ENCODE results near the gene CUX1.

DNA sequence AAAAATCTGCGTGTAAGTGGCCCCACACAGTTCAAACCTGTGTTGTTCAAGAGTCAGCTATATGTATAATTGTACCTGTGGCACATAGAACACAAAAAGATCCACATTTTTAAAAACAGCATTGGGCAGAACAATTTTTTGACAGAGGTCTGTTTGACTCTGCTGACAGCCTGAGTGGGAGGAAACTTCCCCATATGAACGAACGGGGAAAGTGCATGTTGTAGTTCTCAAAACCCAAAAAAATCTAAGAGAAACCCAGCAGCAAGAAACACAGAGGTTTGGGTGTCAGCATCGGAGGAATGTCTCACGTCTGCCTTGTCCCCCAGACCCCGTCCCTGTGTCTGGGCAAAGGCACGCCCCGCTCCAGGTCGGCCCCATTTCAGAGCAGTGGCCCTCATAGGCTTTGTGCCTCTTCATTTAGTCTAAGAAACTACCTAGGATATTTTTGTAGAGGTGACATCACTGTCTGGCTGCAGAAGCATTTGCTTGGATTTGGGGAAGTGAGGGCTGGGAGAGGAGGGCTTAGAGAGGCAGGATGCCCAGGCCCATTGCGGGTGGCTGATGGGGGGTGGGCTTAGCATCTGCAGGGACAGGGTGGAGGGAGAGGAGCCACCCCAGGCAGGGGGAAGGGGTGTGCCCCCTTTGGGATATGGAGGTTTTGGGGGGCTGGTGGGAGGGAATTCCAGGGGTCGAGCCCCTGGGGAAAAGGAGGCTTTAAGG is 11.0 kb downstream of the CUX1 start:
- TF ChIP-seq SP1 (CRISPR knock-in tag; conservative IDR thresholded peaks at IDR 0.05) (no peak), ZNF396 (CRISPR knock-in tag; IDR thresholded peaks at IDR 0.05; ENCODE audit: borderline replicate concordance) (no peak), CTCF (IDR thresholded peaks at IDR 0.05) (no peak), SMAD3 (CRISPR knock-in tag; IDR thresholded peaks at IDR 0.05; ENCODE audit: borderline replicate concordance) (no peak), ATF6 (CRISPR knock-in tag; IDR thresholded peaks at IDR 0.05) (no peak), FOXJ3 (CRISPR knock-in tag; IDR thresholded peaks at IDR 0.05; ENCODE audit: borderline replicate concordance) (no peak), ZNF138 (CRISPR knock-in tag; conservative IDR thresholded peaks at IDR 0.05) (no peak), USF1 (CRISPR knock-in tag; IDR thresholded peaks at IDR 0.05) (no peak), SOX15 (CRISPR knock-in tag; IDR thresholded peaks at IDR 0.05) (no peak), ZBTB21 (CRISPR knock-in tag; IDR thresholded peaks at IDR 0.05; ENCODE audit: borderline replicate concordance) (no peak), ZNF317 (CRISPR knock-in tag; IDR thresholded peaks at IDR 0.05; ENCODE audit: borderline replicate concordance, low read depth) (no peak), GABPB1 (CRISPR knock-in tag; IDR thresholded peaks at IDR 0.05) (no peak)
- TF ChIP-seq, protein P1, sequence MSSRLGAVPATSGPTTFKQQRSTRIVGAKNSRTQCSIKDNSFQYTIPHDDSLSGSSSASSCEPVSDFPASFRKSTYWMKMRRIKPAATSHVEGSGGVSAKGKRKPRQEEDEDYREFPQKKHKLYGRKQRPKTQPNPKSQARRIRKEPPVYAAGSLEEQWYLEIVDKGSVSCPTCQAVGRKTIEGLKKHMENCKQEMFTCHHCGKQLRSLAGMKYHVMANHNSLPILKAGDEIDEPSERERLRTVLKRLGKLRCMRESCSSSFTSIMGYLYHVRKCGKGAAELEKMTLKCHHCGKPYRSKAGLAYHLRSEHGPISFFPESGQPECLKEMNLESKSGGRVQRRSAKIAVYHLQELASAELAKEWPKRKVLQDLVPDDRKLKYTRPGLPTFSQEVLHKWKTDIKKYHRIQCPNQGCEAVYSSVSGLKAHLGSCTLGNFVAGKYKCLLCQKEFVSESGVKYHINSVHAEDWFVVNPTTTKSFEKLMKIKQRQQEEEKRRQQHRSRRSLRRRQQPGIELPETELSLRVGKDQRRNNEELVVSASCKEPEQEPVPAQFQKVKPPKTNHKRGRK (CRISPR knock-in tag; IDR thresholded peaks at IDR 0.05; ENCODE audit: borderline replicate concordance) = no peak
- TF ChIP-seq, protein P2, sequence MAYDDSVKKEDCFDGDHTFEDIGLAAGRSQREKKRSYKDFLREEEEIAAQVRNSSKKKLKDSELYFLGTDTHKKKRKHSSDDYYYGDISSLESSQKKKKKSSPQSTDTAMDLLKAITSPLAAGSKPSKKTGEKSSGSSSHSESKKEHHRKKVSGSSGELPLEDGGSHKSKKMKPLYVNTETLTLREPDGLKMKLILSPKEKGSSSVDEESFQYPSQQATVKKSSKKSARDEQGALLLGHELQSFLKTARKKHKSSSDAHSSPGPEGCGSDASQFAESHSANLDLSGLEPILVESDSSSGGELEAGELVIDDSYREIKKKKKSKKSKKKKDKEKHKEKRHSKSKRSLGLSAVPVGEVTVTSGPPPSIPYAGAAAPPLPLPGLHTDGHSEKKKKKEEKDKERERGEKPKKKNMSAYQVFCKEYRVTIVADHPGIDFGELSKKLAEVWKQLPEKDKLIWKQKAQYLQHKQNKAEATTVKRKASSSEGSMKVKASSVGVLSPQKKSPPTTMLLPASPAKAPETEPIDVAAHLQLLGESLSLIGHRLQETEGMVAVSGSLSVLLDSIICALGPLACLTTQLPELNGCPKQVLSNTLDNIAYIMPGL (CRISPR knock-in tag; IDR thresholded peaks at IDR 0.05) = no peak
